HEK293 (cell line): ENCODE results near the gene GLT1D1.

Experiments
- CTCF ChIP-seq: fragments of 450-650 bp; formaldehyde crosslinking; IDR thresholded peaks from 2 replicates; pipeline ENCODE4 v1.5.1; 2016; ENCODE audit warnings: missing biosample characterization, missing genetic modification characterization
- ZBTB49 ChIP-seq: fragments of 450-650 bp; formaldehyde crosslinking; IDR thresholded peaks from 2 replicates; pipeline ENCODE4 v1.5.1; 2016; ENCODE audit warnings: missing biosample characterization, missing genetic modification characterization, low read depth
- ZNF24 ChIP-seq: fragments of 450-650 bp; formaldehyde crosslinking; IDR thresholded peaks from 2 replicates; pipeline ENCODE4 v1.5.1; 2016; ENCODE audit warnings: missing biosample characterization, missing genetic modification characterization
- ZNF274 ChIP-seq, 2 experiments: fragments of 200-500 bp in 1 of 2; fragments of 450-650 bp in 1 of 2; sonication (Bioruptor generic) in 1 of 2; formaldehyde crosslinking in 1 of 2; IDR thresholded peaks; 2 replicates each; pipeline versions ENCODE4 v1.5.1 to v1.6.1; 2014 to 2016; ENCODE audit warnings: borderline replicate concordance in 1 of 2, inconsistent platforms in 1 of 2, low read length in 1 of 2, missing biosample characterization in 1 of 2, missing genetic modification characterization in 1 of 2
- ZNF76 ChIP-seq: fragments of 450-650 bp; formaldehyde crosslinking; IDR thresholded peaks from 2 replicates; pipeline ENCODE4; 2016; ENCODE audit warnings: low read depth, missing biosample characterization, missing genetic modification characterization, borderline replicate concordance

DNA sequence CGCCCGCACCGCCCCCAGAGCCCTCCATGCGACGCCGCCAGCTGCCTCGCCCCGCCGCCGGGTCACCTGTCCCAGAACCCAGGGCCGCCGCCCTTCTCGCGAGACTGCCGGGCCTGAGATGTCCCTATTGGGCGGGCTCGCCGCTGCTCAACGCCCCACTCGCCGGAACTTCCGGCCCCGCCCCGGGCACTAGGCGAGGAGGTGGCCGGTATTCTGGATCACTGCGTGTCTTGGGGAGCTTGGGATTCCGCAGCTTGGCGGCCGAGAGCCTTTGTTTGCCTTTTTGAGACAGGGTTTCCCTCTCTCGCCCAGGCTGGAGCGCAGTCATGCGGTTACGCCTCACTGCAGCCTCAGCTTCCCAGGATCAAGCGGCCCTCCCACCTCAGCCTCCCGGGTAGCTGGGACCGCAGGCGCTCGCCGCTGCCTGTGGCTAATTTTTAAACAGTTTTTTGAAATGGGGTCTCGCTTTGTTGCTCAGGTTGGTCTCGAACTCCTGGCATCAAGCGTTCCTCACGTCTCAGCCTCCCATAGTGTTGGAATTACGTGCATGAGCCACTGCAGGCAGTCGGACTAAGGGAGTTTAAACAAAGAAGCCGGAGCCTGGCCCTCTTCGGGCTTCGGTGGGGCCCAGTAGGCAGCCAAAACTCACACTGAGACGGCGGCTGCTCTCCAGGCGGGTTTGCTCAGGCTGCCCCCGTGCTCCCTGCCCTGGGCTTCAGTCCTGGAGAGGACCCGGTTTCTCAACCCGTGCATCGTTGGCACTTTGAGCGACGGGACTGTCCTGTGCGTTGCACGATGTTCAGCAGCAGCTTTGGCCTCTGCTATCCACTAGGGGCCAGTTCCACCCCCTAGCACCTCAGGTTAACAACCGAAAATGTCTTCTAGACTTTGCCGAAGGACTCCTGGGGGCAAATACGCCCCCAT, 29.1 kb upstream of the GLT1D1 start, which contains the start of gene SLC15A4:
- no peak for TF ChIP-seq ZBTB49 (tag by site-specific recombination)
- TF ChIP-seq CTCF (tag by site-specific recombination): no peak
- TF ChIP-seq ZNF274 (IDR thresholded peaks at IDR 0.05; ENCODE audit: low read length): no peak
- TF ChIP-seq ZNF274 (tag by site-specific recombination; IDR thresholded peaks at IDR 0.05; ENCODE audit: borderline replicate concordance): no peak
- no peak for TF ChIP-seq ZNF24 (tag by site-specific recombination)
- TF ChIP-seq ZNF76 (tag by site-specific recombination): peak; percentile 61
